ENCODE measurements around the gene ERP27.
A peak's percentile ranks its signal among the peaks of the same experiment; 100 is the strongest.

Gene ERP27

GRCh38 chr12:14938301-14938700, at the start of gene ERP27:
TSS of gene ERP27 (minus strand) at chr12:14938537. CDS start at chr12:14938508, 29 bp downstream.
- DNase-seq (ENCODE audit: low read depth) = no peak

GRCh38 chr12:14988035-14988434, 49.7 kb upstream of the ERP27 start:
- no peak for DNase-seq (ENCODE audit: low read depth)

DNA sequence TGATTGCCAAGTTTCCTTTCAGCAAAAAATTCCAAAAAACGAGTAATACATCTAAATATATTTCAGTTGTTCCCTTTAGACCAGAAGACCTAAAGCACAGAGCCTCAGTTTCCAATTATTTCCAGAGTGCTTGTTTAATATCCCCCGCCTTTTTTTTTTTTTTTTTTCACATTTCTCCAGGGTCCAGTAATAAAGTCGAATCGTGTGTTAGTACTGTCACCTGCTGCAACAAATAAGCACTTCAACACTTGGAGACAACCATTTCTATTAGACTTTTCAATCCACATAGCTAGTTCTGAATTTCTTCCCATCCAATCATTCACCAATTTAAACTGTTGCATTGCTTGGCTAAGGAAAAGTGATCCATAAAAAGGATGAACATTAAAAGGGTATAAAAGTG, 48.1 kb upstream of the ERP27 start:
- DNase-seq (ENCODE audit: low read depth) = no peak

DNA sequence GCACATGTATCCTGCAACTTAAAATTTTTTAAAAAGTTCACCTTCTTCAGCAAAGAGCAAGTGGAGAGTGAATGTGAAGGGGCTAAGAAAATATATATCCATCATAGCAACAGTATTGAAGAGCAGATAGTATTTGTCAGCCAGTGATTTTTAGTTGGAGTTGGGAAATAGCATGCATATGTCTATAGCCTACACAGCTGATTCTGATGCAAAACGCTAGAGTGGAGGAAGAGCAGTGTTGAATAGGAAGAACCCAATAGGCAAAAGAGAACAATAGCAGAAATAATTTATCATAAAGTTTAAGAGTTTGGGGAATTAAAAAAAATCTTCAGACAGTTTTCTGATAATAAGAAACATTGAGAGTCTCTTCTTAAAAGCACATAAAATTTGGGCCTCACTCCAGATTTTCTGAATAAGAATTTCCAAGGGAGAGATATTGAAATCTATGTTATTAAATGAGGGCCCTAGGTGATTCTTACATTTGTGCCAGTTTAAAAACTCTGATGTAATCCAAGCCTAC, 46.5 kb upstream of the ERP27 start:
- no peak for DNase-seq (ENCODE audit: low read depth)

GRCh38 chr12:14984036-14984435, 45.7 kb upstream of the ERP27 start:
- no peak for DNase-seq (ENCODE audit: low read depth)

- DNase-seq (ENCODE audit: low read depth) = no peak
These were observed 44.7 kb upstream of the ERP27 start for GRCh38 chr12:14982991-14983390.

DNA sequence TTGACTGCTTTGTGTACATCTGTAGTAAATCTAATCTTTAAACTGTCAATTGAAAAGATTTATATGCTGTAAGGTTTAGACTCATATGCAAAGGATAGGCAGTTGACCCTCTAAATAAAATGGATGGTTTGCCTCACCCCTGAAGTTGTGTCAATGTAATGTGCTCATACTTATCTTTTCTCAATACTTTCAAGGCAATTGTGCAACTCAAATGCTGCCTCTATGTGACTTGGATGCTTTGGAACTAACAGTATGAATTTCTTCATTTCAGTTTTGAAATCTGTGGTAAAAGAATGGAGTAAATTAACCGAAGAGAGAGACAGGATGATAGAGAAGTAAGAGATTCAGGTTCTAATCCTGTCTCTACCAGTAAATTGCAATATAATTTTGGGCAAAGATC, 44.2 kb upstream of the ERP27 start:
- no peak for DNase-seq (ENCODE audit: low read depth)

GRCh38 chr12:14981049-14981448, 42.7 kb upstream of the ERP27 start:
- DNase-seq (ENCODE audit: low read depth) = no peak

DNA sequence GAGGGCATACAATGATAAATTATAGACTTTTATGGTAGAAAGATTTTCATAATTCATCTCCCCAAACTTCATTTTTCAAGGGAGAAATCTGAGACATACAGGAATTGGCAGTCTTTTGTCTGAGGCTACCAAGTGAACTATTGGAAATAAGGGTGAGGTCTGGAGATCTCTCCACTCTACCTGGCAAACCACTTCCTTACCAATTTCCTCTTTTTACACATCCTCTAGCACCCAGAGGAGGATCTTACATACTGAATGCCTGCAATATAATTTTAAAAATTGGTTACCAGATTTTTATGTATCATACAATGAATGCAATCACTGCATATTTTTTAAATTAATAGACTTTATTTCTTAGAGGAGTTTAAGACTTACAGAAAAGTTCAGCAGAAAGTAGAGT, 41.1 kb upstream of the ERP27 start:
- DNase-seq (ENCODE audit: low read depth) = no peak

GRCh38 chr12:14976658-14977057, 38.3 kb upstream of the ERP27 start:
- DNase-seq (ENCODE audit: low read depth) = no peak

DNA sequence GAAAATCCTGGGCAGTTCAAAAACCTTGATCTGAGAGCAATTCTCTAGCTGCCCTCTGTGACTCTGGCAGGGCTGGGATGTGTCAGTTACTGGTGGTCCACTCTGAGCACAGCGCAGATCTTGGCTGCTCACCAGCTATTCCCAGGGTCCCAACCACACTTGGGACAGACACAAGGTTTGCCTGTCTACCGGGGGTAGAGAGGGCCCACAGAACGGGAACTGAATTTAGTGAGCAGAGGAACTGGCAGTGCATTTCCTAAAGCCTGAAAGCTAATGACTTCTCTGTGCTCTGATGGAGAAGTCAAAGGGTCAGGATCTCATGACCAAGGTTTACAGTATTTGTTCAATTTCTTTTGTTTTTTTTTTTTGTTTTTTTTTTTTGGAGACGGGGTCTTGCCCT, 37.1 kb upstream of the ERP27 start:
- no peak for DNase-seq (ENCODE audit: low read depth)

DNA sequence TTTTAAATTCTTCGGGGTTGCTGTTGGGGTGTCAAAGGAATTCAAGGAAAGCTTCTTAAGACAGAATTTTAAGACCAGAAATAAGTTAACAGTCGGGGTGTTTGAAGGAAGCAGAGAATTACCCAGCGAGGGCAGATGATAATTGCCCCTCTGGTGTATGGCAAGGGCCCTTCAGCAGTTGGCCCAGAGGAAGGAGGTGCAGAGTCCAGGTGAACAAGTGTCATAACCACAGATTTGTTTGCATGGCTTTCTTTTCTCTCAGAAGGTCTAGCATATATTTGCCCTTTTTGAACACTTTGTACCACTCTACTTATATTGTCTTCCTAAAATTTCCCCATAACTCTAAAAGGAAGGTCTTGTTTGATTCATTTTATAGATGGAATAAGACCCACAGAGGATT, 36.3 kb upstream of the ERP27 start:
- no peak for DNase-seq (ENCODE audit: low read depth)

GRCh38 chr12:14972816-14973215, 34.5 kb upstream of the ERP27 start, which contains the start of gene PDE6H:
TSS of gene PDE6H (plus strand) at chr12:14973042. CDS start at chr12:14978013, 4,971 bp downstream.
- DNase-seq (ENCODE audit: low read depth) = no peak

GRCh38 chr12:14970473-14970872, 32.1 kb upstream of the ERP27 start:
- DNase-seq (ENCODE audit: low read depth) = no peak

GRCh38 chr12:14968478-14968877, 30.1 kb upstream of the ERP27 start:
- DNase-seq (ENCODE audit: low read depth) = no peak

- no peak for DNase-seq (ENCODE audit: low read depth)
These were observed 26.9 kb upstream of the ERP27 start for GRCh38 chr12:14965221-14965620.

- no peak for DNase-seq (ENCODE audit: low read depth)
These were observed 26.1 kb upstream of the ERP27 start for GRCh38 chr12:14964406-14964805.

- no peak for DNase-seq (ENCODE audit: low read depth)
These were observed 25.2 kb upstream of the ERP27 start for GRCh38 chr12:14963520-14963919.

- no peak for DNase-seq (ENCODE audit: low read depth)
These were observed 24.5 kb upstream of the ERP27 start for GRCh38 chr12:14962797-14963196.

DNA sequence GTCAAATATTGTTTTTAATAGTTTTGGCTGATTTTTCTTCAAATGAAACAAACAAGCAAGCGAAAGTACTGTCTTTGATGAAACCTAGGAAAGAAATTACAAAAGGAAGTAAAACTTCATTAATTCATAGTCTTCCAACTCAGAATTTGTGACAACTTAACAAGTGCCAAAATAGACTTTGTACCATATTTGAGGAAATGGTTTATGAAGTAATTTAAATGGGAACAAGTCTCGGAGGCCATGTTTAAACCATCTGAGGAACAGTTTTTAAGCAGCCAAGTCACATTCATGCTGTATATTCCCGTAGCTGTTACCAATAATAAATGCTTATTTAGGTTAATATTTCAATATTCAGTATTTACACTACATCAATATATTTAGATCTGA, 23.8 kb upstream of the ERP27 start:
- DNase-seq (ENCODE audit: low read depth) = no peak

DNA sequence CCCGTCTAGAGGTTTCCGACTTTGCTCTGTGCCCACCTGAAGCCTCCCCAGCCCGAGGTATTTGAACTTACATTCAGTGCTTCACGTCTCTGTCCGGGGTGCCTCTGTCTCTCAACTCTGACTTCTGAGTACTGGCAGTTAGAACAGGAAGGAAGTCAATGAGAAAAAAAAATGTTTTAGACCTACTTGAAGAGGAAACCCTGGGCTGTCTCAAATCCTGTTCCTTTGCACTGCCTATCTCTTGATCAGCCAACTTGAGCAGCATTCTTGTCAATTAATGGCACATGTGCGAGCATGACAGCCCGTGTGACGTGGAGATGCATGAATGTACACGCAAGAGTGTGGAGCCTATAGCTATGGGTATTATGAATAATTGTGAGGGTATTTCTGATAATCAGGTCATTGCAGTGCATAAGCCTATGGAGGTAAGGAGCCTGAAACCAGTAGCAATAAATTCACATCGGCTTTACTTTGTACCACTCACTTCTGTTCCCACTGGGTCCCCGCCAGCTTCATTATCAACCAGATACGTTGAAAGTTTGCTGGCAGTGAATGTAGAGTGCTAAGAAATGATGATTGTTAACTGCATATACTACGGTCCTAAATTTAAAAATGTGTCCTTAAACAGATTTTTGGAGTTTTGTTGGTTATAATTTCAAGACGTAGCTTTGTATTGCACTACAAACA, 23.3 kb upstream of the ERP27 start, which contains the start of gene ARHGDIB:
Gene ARHGDIB, minus strand, starts transcription at position 136 of the 687 bp plus-strand sequence. CDS start 10,889 bp downstream, outside the sequence.
- DNase-seq (ENCODE audit: low read depth) = peak; percentile 56

DNA sequence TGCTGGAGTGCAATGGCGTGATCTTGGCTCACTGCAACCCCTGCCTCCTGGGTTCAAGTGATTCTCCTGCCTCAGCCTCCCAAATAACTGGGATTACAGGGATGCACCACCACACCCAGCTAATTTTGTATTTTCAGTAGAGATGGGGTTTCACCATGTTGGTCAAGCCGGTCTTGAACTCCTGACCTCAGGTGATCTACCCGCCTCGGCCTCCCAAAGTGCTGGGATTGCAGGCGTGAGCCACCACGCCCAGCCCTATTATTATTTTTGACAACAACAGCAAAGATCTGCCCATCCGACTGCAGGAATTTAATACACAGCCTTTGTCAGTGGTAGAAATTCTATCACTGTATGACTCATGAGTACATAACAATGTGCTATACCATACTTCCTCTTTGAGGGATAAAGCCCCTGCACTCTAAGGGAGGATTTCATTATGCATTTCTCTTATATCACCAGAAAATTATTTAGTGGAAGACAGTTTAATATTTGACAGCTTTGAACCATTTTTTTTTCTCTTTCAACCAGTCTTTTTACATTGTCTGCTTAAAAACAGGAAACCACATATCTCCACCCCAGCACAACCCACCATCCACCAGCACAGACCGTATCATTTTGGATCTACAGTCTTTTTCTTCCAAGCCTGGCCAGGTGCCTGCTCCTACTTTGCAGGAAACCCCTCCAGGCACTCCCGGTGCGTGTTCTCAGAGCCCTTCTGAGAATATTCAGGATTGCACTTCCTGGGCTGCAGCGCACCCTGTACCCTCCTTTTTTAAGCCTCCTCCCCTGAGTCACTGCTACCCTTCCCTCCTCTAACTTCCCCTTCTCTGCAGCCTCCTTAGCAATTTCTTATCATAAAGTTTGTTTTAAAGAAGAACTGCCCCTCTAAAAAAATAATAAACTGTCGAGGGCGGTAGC, 22.5 kb upstream of the ERP27 start:
- DNase-seq (ENCODE audit: low read depth) = no peak

DNA sequence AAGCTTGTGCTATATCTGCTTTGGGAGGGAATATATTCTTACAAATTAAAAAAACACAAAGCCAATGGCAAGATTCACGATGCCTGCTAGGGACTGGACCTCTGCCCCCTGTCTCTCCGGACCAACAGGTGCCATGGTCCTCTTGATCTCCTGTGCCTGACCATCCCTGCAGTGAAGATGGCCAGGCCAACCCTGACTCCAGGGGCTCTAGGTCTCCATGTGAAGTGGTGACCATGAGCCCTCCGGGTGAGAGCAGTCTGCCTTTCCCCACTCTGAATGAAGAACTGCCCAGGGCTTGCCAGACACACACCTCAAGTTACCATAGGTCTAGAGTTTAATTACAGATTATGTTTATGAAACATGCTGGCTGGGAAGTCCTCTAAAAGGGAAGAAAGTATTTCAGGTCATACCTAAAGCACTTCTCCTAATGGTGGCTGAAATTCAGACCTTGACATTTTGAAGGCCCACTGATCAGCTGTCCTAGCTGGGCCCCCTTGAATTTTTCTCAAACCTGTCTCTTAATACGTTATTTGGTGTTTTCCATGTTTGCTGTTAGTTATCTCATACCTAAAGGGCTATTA, 21.7 kb upstream of the ERP27 start:
- DNase-seq (ENCODE audit: low read depth) = no peak

Data from stimulated activated CD8-positive, alpha-beta memory T cell treated with anti-CD3 and anti-CD28 coated beads, Interleukin-15, amount 100 ng/mL, for 1 hour (primary cell).